ENCODE results near the gene DMGDH.
"Not testable (repeated sequence)": the region's sequence is repeated elsewhere in the genome, so short reads cannot be mapped to it uniquely, and the experiment has no call there.

The DMGDH gene

GRCh38 chr5:79011869-79012268 lies 57.6 kb downstream of the DMGDH start:
- DNase-seq (ENCODE audit: low read depth in 2 of 2) = no peak

- peak; percentile 77 to 78 for DNase-seq (ENCODE audit: low read depth in 2 of 2)
Observed at GRCh38 chr5:79011219-79011836, 58.1 kb downstream of the DMGDH start.

GRCh38 chr5:79008362-79008761 lies 61.1 kb downstream of the DMGDH start:
- DNase-seq (ENCODE audit: low read depth in 2 of 2) = no peak

GRCh38 chr5:79007872-79008271 lies 61.6 kb downstream of the DMGDH start:
- DNase-seq (ENCODE audit: low read depth in 2 of 2) = no peak

GRCh38 chr5:79005936-79006631 lies 63.4 kb downstream of the DMGDH start:
- DNase-seq (ENCODE audit: low read depth in 2 of 2) = no peak

- no peak for DNase-seq (ENCODE audit: low read depth in 2 of 2)
Observed at GRCh38 chr5:79005151-79005550, 64.3 kb downstream of the DMGDH start.

GRCh38 chr5:79002374-79002773 lies 67.1 kb downstream of the DMGDH start:
- DNase-seq (ENCODE audit: low read depth in 2 of 2) = no peak

- no peak for DNase-seq (ENCODE audit: low read depth in 2 of 2)
Observed at GRCh38 chr5:79001471-79001870, 68.0 kb downstream of the DMGDH start.

- DNase-seq (ENCODE audit: low read depth in 2 of 2) = no peak
Observed at GRCh38 chr5:78997090-78997489, 72.4 kb downstream of the DMGDH start.

GRCh38 chr5:78995521-78996007 lies 73.9 kb downstream of the DMGDH start:
- DNase-seq (ENCODE audit: low read depth in 2 of 2) = no peak

GRCh38 chr5:78993165-78993564 lies 76.3 kb downstream of the DMGDH start:
- DNase-seq (ENCODE audit: low read depth in 2 of 2) = no peak

GRCh38 chr5:78992146-78992545 lies 77.3 kb downstream of the DMGDH start:
- no peak for DNase-seq (ENCODE audit: low read depth in 2 of 2)

- DNase-seq (ENCODE audit: low read depth in 2 of 2) = no peak
Observed at GRCh38 chr5:78989080-78989479, 80.4 kb downstream of the DMGDH start.

- no peak for DNase-seq (ENCODE audit: low read depth in 2 of 2)
Observed at GRCh38 chr5:78985725-78986223, 83.7 kb downstream of the DMGDH start.

- DNase-seq (ENCODE audit: low read depth in 2 of 2) = no peak
Observed at GRCh38 chr5:78985116-78985724, 84.3 kb downstream of the DMGDH start, which contains the start of gene ARSB. Gene ARSB (minus strand): TSS chr5:78985310. CDS start chr5:78985248, 62 bp downstream.

GRCh38 chr5:78984439-78985115 lies 84.9 kb downstream of the DMGDH start:
- peak; percentile 57 to 58 for DNase-seq (ENCODE audit: low read depth in 2 of 2)

GRCh38 chr5:78983601-78984438 lies 85.7 kb downstream of the DMGDH start:
- no peak for DNase-seq (ENCODE audit: low read depth in 2 of 2)

- not testable (repeated sequence) for DNase-seq (ENCODE audit: low read depth in 2 of 2)
Observed at GRCh38 chr5:78983194-78983593, 86.3 kb downstream of the DMGDH start.

- no peak for DNase-seq (ENCODE audit: low read depth in 2 of 2)
Observed at GRCh38 chr5:78979909-78980308, 89.6 kb downstream of the DMGDH start.

GRCh38 chr5:78979117-78979742 lies 90.2 kb downstream of the DMGDH start:
- DNase-seq (ENCODE audit: low read depth in 2 of 2) = no peak

- DNase-seq (ENCODE audit: low read depth in 2 of 2) = no peak
Observed at GRCh38 chr5:78975035-78975434, 94.4 kb downstream of the DMGDH start.
